Bronchial epithelial cell (primary cell): ENCODE results near the gene U2AF1L4. TPM values are rescaled to one million over a fixed set of nuclear protein-coding genes. Genes with fewer than 3 reads are reported as not detected.

ENCODE experiments used
- DNase-seq: peaks from one replicate; pipeline ENCODE4 v3.0.0-alpha.2; 2010; ENCODE audit warnings: low read depth
- FAIRE-seq: peaks from 2 replicates; lab custom pipeline; 2011; peaks lifted over from hg19 to GRCh38; lab: Jason Lieb, UNC
- H3K27me3 ChIP-seq: 2 replicates; pipeline ENCODE4 v1.5.1; 2011; ENCODE audit warnings: low read length; ENCODE audit not compliant: control insufficient read depth, insufficient read depth
- H3K36me3 ChIP-seq: 2 replicates; pipeline ENCODE4 v1.5.1; 2011; ENCODE audit warnings: low read length; ENCODE audit not compliant: control insufficient read depth, insufficient read depth
- H3K4me3 ChIP-seq: 2 replicates; pipeline ENCODE4 v1.5.1; 2011; ENCODE audit warnings: mild to moderate bottlenecking, low read depth, low read length, control low read depth
- total RNA-seq: library from RNA; depleted of rRNA; stranded (reverse); fragments of >200 nt; gene quantifications from 2 replicates; pipeline ENCODE4 v1.2.1, GENCODE V29; 2014
- TF ChIP-seq, protein P1 (sequence below): IDR thresholded peaks from 2 replicates; pipeline ENCODE4 v1.5.1; 2011; ENCODE audit warnings: mild to moderate bottlenecking, moderate library complexity, low read length, control low read depth, inconsistent platforms; ENCODE audit not compliant: insufficient read depth, severe bottlenecking

The U2AF1L4 gene
- total RNA-seq, 1 donor from 2014 or later = 14.7 TPM

DNA sequence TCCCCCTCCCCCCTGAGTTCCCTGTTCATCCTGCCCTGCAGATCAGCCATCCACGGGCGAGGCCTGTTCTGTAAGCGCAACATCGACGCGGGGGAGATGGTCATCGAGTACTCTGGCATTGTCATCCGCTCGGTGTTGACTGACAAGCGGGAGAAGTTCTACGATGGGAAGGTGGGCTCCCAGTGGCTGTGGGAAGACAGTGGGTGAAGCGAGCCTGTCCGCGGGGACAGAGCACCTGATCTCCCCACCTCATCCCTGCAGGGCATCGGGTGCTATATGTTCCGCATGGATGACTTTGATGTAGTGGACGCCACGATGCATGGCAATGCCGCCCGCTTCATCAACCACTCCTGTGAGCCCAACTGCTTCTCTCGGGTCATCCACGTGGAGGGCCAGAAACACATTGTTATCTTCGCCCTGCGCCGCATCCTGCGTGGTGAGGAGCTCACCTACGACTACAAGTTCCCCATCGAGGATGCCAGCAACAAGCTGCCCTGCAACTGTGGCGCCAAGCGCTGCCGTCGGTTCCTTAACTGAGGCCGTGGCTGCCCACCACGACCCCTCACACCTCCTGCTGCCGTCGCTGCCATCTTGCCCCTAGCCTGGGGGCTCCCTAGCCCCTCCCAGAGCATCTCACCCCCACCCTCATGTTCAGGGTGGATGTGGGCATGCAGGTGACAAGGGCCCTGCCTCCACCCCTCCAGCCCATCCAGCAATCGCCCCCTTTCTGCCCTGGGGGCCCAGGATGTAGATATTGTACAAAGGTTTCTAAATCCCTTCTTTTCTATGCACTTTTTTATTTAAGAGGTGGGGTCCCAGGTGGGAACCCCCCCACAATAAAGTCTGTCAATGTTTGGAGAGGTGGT, 7.0 kb downstream of the U2AF1L4 start:
- DNase-seq (no peak), FAIRE-seq (no peak)
- peaks cover 32% of the 10 kb centered on the region for H3K36me3 ChIP-seq
- TF ChIP-seq, protein P1, sequence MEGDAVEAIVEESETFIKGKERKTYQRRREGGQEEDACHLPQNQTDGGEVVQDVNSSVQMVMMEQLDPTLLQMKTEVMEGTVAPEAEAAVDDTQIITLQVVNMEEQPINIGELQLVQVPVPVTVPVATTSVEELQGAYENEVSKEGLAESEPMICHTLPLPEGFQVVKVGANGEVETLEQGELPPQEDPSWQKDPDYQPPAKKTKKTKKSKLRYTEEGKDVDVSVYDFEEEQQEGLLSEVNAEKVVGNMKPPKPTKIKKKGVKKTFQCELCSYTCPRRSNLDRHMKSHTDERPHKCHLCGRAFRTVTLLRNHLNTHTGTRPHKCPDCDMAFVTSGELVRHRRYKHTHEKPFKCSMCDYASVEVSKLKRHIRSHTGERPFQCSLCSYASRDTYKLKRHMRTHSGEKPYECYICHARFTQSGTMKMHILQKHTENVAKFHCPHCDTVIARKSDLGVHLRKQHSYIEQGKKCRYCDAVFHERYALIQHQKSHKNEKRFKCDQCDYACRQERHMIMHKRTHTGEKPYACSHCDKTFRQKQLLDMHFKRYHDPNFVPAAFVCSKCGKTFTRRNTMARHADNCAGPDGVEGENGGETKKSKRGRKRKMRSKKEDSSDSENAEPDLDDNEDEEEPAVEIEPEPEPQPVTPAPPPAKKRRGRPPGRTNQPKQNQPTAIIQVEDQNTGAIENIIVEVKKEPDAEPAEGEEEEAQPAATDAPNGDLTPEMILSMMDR = no peak
- H3K27me3 ChIP-seq = no peaks in the 10 kb centered on the region
- H3K4me3 ChIP-seq = no peak overlapping the region

DNA sequence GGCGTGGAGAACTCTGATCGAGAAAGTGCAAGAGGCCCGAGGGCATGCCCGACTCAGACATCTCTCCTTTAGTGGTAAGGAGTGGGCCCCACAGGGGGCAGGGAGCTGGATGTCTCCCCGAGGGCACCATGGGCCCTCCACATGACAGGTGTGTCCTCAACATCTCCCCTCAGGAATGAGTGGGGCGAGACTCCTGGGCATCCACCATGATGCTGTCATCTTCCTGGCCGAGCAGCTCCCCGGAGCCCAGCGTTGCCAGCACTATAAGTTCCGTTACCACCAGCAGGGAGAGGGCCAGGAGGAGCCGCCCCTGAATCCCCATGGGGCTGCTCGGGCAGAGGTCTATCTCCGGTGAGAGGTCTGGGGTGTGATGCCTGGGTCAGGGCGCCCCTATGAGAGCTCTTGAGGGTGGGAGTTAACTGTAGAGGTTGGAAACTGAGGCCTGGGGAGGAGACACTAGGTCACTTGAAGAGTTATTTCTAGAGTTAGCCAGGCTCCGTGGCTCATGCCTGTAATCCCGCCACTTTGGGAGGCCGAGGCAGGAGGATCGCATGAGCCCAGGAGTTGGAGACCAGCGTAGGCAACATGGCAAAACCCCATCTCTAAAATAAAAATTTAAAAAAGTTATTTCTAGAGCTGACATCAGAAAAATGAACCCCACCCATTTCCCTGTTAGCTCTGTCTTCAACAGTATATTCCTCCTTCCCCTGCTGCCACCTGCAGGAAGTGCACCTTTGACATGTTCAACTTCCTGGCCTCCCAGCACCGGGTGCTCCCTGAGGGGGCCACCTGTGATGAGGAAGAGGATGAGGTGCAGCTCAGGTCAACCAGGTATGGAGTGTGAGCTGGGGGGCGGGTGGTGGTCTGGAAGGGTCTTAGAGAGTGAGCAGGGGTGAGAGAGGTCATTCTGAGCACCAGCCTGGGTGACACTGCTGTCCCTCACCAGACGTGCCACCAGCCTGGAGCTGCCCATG, 8.0 kb downstream of the U2AF1L4 start:
- DNase-seq = no peak
- Histone ChIP-seq H3K4me3 (no peak overlapping the region), H3K36me3 (peaks cover 34% of the 10 kb centered on the region), H3K27me3 (no peaks in the 10 kb centered on the region)
- TF ChIP-seq, protein P1 = peak; percentile 20
- FAIRE-seq = no peak

DNA sequence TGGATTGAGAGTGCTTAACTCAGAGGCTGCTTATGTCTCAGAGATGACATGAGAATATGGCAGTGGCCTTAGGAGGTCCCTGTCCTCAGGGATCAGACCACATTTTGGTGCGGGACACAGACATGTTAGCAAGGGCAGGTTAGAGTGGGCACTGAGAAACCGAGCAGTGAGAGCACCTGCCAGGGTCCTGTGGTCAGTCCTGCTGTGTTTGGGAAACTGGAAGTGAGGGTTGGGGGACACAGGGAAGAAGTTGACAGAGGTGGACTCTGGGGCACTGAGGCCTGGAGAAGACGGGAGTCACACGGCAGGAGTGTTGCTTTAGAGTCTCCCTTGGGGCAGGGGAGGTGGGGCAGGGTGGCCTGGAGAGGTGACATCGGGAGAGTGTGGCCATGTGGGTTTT, 10.3 kb downstream of the U2AF1L4 start:
- DNase-seq (no peak), FAIRE-seq (no peak)
- Histone ChIP-seq H3K36me3 (peaks cover 50% of the 10 kb centered on the region), H3K27me3 (no peaks in the 10 kb centered on the region), H3K4me3 (no peak overlapping the region)
- TF ChIP-seq, protein P1 = no peak

DNA sequence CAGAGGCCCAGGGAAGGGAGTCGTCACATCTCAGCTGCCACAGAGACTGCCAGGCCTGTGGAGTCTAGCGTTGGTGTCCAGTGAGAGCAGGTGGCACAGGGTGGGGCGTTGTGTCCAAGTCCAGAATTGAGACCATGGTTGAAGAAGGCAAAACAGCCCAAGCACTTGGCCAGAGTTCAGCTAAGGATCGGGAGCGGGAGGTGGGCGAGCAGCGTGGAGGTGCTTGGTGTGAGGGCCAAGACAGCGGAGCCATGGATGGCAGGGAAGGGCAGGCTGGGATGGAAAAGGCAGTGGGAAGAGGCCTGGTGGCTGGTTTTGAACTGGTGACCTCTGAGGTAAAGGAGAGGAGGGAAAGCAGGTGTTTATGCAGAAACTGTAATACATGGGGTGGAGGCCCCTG, 10.9 kb downstream of the U2AF1L4 start:
- peaks cover 52% of the 10 kb centered on the region for H3K36me3 ChIP-seq
- FAIRE-seq (no peak), DNase-seq (no peak)
- no peaks in the 10 kb centered on the region for H3K27me3 ChIP-seq
- TF ChIP-seq, protein P1 = no peak
- H3K4me3 ChIP-seq = no peak overlapping the region

DNA sequence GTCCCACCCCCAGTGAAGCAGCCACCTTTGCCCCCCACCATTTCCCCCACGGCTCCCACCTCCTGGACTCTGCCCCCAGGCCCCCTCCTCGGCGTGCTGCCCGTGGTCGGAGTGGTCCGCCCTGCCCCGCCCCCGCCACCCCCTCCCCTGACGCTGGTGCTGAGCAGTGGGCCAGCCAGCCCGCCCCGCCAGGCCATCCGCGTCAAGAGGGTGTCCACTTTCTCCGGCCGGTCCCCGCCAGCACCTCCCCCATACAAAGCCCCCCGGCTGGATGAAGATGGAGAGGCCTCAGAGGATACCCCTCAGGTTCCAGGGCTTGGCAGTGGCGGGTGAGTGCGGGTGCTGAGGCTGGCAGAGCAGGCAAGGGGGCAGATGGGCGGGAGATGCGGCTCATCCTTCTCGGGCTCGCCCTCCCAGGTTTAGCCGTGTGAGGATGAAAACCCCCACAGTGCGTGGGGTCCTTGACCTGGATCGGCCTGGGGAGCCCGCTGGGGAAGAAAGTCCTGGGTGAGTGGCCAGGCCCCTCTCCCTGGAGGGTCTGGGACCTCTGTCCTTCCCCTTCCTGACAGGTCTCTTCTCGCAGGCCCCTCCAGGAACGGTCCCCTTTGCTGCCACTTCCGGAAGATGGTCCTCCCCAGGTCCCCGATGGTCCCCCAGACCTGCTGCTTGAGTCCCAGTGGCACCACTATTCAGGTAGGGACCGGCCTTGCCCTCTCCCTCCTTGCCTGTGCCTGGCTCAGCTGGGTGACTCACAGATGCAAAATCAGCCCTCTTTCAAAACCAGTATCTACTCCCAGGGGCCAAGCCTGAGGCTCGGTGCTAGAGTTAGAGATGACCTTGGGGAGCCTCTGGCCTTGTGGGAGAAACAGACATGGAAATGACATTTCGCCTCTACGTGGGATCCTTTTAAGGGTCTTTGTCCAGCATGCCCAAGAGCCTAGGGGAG, 11.8 kb downstream of the U2AF1L4 start:
- DNase-seq = no peak
- H3K27me3 ChIP-seq = no peaks in the 10 kb centered on the region
- FAIRE-seq = no peak
- TF ChIP-seq, protein P1 = no peak
- no peak overlapping the region for H3K4me3 ChIP-seq
- H3K36me3 ChIP-seq = peaks cover 54% of the 10 kb centered on the region
